WI38 (cell line): ENCODE results near the gene ARL9.
A peak's percentile ranks its signal among the peaks of the same experiment; 100 is the strongest.

Source experiments
- H3K4me3 ChIP-seq: 2 replicates; pipeline ENCODE4 v1.5.1; 2011; ENCODE audit warnings: low read depth, mild to moderate bottlenecking, control low read depth, low read length
- TF ChIP-seq, protein P1 (sequence below): IDR thresholded peaks from 2 replicates; pipeline ENCODE4 v1.5.1; 2012; ENCODE audit warnings: low read depth, mild to moderate bottlenecking, control low read depth, low read length

Gene ARL9

GRCh38 chr4:56466910-56467283 is 38.7 kb upstream of the ARL9 start:
- peak overlapping the region; percentile 99 for H3K4me3 ChIP-seq
- TF ChIP-seq, protein P1, sequence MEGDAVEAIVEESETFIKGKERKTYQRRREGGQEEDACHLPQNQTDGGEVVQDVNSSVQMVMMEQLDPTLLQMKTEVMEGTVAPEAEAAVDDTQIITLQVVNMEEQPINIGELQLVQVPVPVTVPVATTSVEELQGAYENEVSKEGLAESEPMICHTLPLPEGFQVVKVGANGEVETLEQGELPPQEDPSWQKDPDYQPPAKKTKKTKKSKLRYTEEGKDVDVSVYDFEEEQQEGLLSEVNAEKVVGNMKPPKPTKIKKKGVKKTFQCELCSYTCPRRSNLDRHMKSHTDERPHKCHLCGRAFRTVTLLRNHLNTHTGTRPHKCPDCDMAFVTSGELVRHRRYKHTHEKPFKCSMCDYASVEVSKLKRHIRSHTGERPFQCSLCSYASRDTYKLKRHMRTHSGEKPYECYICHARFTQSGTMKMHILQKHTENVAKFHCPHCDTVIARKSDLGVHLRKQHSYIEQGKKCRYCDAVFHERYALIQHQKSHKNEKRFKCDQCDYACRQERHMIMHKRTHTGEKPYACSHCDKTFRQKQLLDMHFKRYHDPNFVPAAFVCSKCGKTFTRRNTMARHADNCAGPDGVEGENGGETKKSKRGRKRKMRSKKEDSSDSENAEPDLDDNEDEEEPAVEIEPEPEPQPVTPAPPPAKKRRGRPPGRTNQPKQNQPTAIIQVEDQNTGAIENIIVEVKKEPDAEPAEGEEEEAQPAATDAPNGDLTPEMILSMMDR = no peak

GRCh38 chr4:56467284-56468096 is 38.1 kb upstream of the ARL9 start, which contains the start of gene SRP72:
Gene SRP72 (plus strand): TSS chr4:56467617. CDS start chr4:56467636, 19 bp downstream.
- TF ChIP-seq, protein P1 = no peak
- peak within 1 kb of the TSS; percentile 99 for H3K4me3 ChIP-seq

DNA sequence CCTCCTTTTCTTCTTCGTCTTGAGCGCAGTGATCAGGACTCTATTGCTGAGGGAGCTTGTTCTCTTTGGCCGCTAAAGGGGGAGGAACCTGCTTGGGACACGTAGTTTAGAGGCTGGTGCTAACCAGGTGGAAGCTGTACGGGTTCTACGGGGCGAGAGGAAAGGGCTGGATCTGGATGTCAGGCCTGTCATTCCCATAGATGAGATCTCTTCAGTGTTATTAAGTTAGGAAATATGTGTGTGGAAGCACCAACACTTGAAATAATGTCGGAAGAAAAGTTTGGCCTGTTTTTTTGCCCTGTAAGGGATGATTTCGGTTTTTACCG is 37.5 kb upstream of the ARL9 start:
- peak overlapping the region; percentile 99 for H3K4me3 ChIP-seq
- TF ChIP-seq, protein P1 = no peak

DNA sequence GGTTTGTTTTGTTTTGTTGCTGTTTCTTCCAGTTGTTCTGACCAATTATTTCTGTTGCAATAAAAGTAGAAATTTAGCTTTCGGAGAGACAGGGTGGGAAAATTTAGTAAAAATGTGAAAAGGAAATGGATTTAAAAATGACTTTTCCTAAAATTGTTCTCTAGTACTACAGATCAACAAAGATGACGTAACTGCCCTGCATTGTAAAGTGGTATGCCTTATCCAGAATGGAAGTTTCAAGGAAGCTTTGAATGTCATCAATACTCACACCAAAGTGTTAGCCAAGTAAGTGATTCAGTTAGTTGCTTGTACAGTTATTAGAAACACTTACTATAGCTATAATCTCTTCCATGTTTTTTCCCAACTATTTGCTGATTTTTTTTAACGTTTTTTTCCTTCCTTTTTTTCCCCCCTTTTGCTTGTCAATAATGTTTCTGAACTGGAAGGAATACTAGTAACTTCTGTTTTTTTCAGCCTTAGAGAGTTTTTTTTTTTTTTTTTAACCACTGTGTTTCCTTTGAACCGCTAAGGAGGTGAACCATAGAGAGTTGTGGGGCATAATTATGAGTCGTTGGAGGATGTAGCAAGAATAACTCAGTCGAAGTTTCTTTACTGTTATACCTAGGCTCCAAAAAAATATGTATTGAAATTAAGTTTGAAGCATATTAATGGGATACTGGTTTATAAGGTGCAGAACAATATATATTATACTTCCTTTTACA is 35.9 kb upstream of the ARL9 start:
- no peak overlapping the region for H3K4me3 ChIP-seq
- TF ChIP-seq, protein P1 = no peak

DNA sequence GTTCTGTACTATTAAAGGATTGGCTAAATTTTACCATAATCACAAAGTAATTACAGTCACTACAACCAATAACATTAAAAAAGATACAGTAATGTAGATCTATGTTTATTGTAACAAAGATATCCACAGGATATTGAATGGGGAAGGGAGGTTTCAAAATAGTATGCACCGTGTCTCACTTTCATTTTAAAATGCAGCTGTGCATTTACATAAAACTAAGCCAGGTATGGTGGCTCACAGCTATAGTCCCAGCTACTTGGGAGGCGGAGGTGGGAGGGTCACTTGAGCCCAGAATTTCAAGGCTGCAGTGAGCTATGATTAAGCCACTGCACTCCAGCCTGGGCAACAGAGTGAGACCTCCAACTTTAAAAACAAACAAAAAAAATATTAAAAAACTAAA is 29.7 kb upstream of the ARL9 start:
- H3K4me3 ChIP-seq = no peak overlapping the region

GRCh38 chr4:56477192-56477702 is 28.3 kb upstream of the ARL9 start:
- TF ChIP-seq, protein P1 = no peak
- no peak overlapping the region for H3K4me3 ChIP-seq

More for the DNA sequence above, 29.7 kb upstream of the ARL9 start:
- TF ChIP-seq, protein P1 = no peak

- TF ChIP-seq, protein P1 = no peak
- H3K4me3 ChIP-seq = no peak overlapping the region
Observed at GRCh38 chr4:56480691-56481090, 24.9 kb upstream of the ARL9 start.
